GM12878 (cell line): ENCODE results near the gene PARP15. TPM values are rescaled to one million over a fixed set of nuclear protein-coding genes. Genes with fewer than 3 reads are reported as not detected.

Source experiments
- ATF3 ChIP-seq: IDR thresholded peaks from 2 replicates; pipeline ENCODE4 v1.6.1; 2011; ENCODE audit warnings: low read depth, mild to moderate bottlenecking, low read length, moderate library complexity, borderline replicate concordance; ENCODE audit errors: extremely low read depth
- CHD1 ChIP-seq: IDR thresholded peaks from 2 replicates; pipeline ENCODE4 v1.6.1; 2012; ENCODE audit warnings: low read depth, low read length, improper control_type of control experiment
- ESRRA ChIP-seq: IDR thresholded peaks from 2 replicates; pipeline ENCODE4 v1.6.1; 2012; ENCODE audit warnings: mild to moderate bottlenecking, low read length, improper control_type of control experiment
- FOS ChIP-seq: IDR thresholded peaks from 3 replicates; pipeline ENCODE4 v1.6.1; 2011; ENCODE audit warnings: borderline replicate concordance; ENCODE audit not compliant: insufficient read length; ENCODE audit errors: extremely low read depth
- HDAC6 ChIP-seq: fragments of 200-600 bp; sonication (generic); IDR thresholded peaks from one replicate; pipeline ENCODE4 v1.8.0; 2017; ENCODE audit warnings: antibody characterized with exemption; ENCODE audit not compliant: unreplicated experiment
- IKZF2 ChIP-seq, 2 experiments: fragments of 450-650 bp; IDR thresholded peaks; 2 replicates each; pipeline ENCODE4 v1.6.1; 2017; ENCODE audit warnings: mild to moderate bottlenecking in 2 of 2, moderate library complexity in 2 of 2
- KLF5 ChIP-seq: fragments of 450-650 bp; IDR thresholded peaks from 2 replicates; pipeline ENCODE4 v1.6.1; 2014; ENCODE audit warnings: mild to moderate bottlenecking; ENCODE audit not compliant: partially characterized antibody
- LARP7 ChIP-seq: fragments of 450-650 bp; IDR thresholded peaks from 2 replicates; pipeline ENCODE4 v1.6.1; 2017; ENCODE audit warnings: mild to moderate bottlenecking
- MLLT1 ChIP-seq: fragments of 450-650 bp; IDR thresholded peaks from 2 replicates; pipeline ENCODE4 v1.6.1; 2016; ENCODE audit warnings: mild to moderate bottlenecking
- NFXL1 ChIP-seq: fragments of 450-650 bp; IDR thresholded peaks from 2 replicates; pipeline ENCODE4 v1.6.1; 2017; ENCODE audit warnings: antibody characterized with exemption, mild to moderate bottlenecking, borderline replicate concordance
- NKRF ChIP-seq: fragments of 450-650 bp; conservative IDR thresholded peaks from 2 replicates; pipeline ENCODE4 v1.6.1; 2017; ENCODE audit warnings: mild to moderate bottlenecking, moderate library complexity
- REST ChIP-seq: IDR thresholded peaks from 2 replicates; pipeline ENCODE4 v1.6.1; 2012; ENCODE audit warnings: mild to moderate bottlenecking, low read depth, low read length
- SP1 ChIP-seq: IDR thresholded peaks from one replicate; pipeline ENCODE4 v1.6.1; 2011; ENCODE audit warnings: low read depth, low read length
- SUPT20H ChIP-seq: IDR thresholded peaks from 2 replicates; pipeline ENCODE4 v1.6.1; 2011; ENCODE audit warnings: low read depth, mild to moderate bottlenecking, low read length, moderate library complexity, borderline replicate concordance; ENCODE audit not compliant: control insufficient read depth
- TARDBP ChIP-seq: IDR thresholded peaks from 2 replicates; pipeline ENCODE4 v1.6.1; 2016; ENCODE audit warnings: borderline replicate concordance
- ZBTB33 ChIP-seq: fragments of 450-650 bp; IDR thresholded peaks from 2 replicates; pipeline ENCODE4 v1.6.1; 2017; ENCODE audit warnings: mild to moderate bottlenecking
- ZNF622 ChIP-seq: fragments of 450-650 bp; IDR thresholded peaks from 2 replicates; pipeline ENCODE4 v1.6.1; 2017; ENCODE audit warnings: mild to moderate bottlenecking, inconsistent platforms
- polyA plus RNA-seq, 11 experiments: library from polyadenylated mRNA; depleted of rRNA in 4 of 11; unstranded in 6 of 11; stranded (reverse) in 5 of 11; fragments of >200 nt; fragmentation: Nextera tagmentation in 4 of 11; fragmentation: Illumina TruSeq in 1 of 11; extraction: Ambion mirVana in 4 of 11; extraction: Trizol in 1 of 11; gene quantifications; 1 replicate in 1 of 11; 2 replicates in 10 of 11; pipeline versions ENCODE4 v1.2.1 to v1.2.3, GENCODE V29; 2011 to 2016; ENCODE audit warnings: inconsistent platforms in 2 of 11, missing spikeins in 2 of 11, low read depth in 1 of 11
- total RNA-seq, 4 experiments: library from RNA; depleted of rRNA in 3 of 4; stranded (reverse); fragments of >200 nt in 3 of 4; fragmentation: Illumina TruSeq in 1 of 4; extraction: Trizol in 1 of 4; gene quantifications; 2 replicates each; pipeline versions ENCODE4 v1.2.1 to v1.2.3, GENCODE V29; 2013 to 2021

PARP15 gene
- total and polyA plus RNA-seq, 10 of the 15 experiments (the other 5 are each of a cell fraction or from before 2014, with no cell fraction given), result 9.0 to 234 (median 36.3) TPM

GRCh38 chr3:122680475-122681283 is 103.2 kb downstream of the PARP15 start, which contains the start of gene PARP14 (continued):
- no peak for TF ChIP-seq REST
- TF ChIP-seq TARDBP, result no peak
- 0 out of 2 replicates have a peak, but pooled peaks have one; percentile 10 for TF ChIP-seq ESRRA
- 0 out of 2 replicates have a peak, but pooled peaks have one; percentile 17 for TF ChIP-seq LARP7
- TF ChIP-seq ATF3, result no peak
- TF ChIP-seq FOS, result no peak
- no peak for TF ChIP-seq SP1
- TF ChIP-seq NFXL1, result no peak
- TF ChIP-seq ZNF622, result no peak
- TF ChIP-seq KLF5, result no peak
- peak; percentile 74; the same call in 1 of the 2 replicates for TF ChIP-seq CHD1
- TF ChIP-seq IKZF2 (IDR thresholded peaks at IDR 0.05), result peak; percentile 73 to 83
- TF ChIP-seq MLLT1, result peak; percentile 77
- no peak for TF ChIP-seq HDAC6
- TF ChIP-seq NKRF, result no peak; the same call in 1 of the 2 replicates
- TF ChIP-seq SUPT20H, result no peak
- no peak for TF ChIP-seq ZBTB33
